GM12892 (cell line): ENCODE results near the gene EGFL7.

Source experiments
- POLR2A ChIP-seq: IDR thresholded peaks from 2 replicates; pipeline ENCODE4 v1.6.1; 2011; ENCODE audit warnings: low read depth, low read length, control low read depth
- TAF1 ChIP-seq: IDR thresholded peaks from 2 replicates; pipeline ENCODE4 v1.6.1; 2011; ENCODE audit warnings: low read depth, mild to moderate bottlenecking, control low read depth, low read length, borderline replicate concordance

DNA sequence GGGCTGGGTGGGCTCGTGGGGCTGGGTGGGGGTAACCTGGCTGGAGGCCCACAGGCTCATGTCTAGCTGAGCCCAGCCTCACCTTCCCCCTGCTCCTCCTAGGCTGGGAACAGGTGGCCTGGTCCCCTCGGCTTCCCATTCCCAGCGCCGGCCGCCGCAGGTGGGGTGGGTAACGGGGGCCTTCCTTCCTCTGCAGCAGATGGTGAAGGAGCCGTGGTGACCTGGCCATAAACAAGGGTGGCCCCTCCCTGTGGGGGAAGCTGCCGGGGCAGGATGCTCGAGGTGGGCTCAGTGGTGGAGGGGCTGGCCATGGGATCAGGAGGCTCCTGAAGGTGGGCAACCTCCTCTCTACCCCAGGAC lies 41.0 kb upstream of the EGFL7 start:
- no peak for TF ChIP-seq TAF1
- TF ChIP-seq POLR2A = no peak
